Effector CD8-positive, alpha-beta T cell (primary cell): ENCODE data around the gene HNMT.
"Not testable (repeated sequence)": the region's sequence is repeated elsewhere in the genome, so short reads cannot be mapped to it uniquely, and the experiment has no call there.

ENCODE experiments used
- DNase-seq: peaks from one replicate; lab custom pipeline; 2025; lab: John Stamatoyannopoulos, UW

HNMT gene

DNA sequence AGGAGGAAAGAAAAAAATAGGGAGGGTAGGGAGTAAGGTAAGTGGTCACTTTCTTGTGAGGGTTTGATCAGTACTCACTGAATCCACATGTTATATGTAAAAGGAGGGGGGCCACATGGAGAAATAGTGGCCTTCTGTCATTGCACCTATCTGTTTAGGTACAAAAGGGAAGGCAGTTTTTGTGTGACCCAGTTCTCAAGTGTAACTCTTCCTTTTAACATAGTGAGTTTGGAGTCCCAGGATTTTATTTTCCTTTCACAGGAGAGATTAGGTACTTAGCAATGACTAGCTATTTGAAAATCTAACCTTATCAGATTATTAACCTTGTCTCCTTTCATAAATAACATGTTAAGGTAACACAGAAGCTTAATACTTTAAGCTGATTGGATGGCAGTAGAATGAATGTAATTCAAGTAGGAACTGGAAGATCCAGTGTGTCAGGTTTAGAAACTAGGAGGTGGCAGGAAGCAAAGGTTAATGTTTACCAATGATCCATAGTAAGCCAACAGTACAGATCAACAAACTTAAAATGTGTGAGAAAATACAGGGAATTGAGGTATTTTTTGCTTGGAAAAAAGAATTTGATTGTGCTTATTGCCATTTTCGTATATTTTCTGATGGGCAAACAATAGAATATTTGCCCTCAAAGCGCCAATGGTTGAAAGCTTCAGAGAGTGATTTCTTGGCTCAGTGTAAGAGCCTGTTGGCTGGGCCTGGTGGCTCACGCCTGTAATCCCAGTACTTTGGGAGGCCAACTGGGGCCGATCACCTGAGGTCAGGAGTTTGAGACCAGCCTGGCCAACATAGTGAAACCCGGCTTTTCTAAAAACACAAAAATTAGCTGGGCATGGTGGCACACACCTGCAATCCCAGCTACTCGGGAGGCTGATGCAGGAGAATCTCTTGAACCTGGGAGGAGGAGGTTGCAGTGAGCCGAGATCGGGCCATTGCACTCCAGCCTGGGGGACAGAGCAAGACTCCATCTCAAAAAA lies 11.3 kb downstream of the HNMT start:
- DNase-seq = no peak

GRCh38 chr2:137976274-137976673 lies 12.0 kb downstream of the HNMT start:
- DNase-seq = no peak

- DNase-seq = no peak
These were observed 13.5 kb downstream of the HNMT start for GRCh38 chr2:137977790-137978189.

- no peak for DNase-seq
These were observed 16.2 kb downstream of the HNMT start for GRCh38 chr2:137980459-137980858.

DNA sequence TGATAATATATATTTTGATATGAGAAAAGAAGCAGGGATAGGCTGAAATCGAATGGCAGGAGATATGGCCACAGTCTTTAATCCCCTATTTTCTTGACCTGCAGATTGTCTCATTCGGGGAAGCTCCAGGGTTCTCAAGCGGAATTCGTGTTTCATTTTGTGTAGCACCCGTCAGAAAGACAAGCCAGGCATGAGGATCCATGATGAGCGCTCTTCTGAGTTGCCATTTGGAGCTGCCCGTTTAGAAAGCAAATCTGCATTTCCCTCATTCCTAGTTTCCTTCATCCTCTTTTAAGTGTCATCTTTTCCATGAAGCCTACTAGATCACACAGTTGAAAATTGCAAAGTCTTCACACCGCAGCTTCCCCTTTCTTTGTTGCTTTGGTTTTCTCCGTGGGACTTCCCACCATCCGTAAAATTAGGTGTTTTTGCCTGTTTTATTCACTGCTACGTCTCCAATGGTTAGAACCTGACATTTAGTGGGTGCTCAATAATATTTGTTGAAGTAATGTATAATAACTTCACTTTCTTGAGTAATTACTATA lies 16.9 kb downstream of the HNMT start:
- no peak for DNase-seq

DNA sequence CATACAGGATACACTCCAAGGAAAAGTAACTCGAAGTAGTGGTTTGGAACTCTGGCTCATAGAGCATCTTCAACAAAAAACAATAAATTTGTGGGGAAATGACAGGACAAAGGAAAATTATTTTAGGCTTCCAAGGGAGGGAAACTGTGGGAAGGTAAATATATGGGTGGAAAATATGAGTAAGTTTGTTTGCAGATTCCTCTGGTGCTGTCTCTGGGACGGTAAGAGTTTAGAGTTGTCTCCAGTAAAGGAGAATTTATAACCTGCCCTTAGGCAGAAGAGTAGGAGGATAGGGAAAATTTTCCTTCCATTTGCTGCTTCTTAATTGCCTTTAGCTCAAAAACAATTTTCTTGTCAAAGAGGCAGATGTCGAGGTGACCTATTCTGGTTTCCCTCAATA lies 19.3 kb downstream of the HNMT start:
- no peak for DNase-seq

- no peak for DNase-seq
These were observed 22.0 kb downstream of the HNMT start for GRCh38 chr2:137986268-137986667.

DNA sequence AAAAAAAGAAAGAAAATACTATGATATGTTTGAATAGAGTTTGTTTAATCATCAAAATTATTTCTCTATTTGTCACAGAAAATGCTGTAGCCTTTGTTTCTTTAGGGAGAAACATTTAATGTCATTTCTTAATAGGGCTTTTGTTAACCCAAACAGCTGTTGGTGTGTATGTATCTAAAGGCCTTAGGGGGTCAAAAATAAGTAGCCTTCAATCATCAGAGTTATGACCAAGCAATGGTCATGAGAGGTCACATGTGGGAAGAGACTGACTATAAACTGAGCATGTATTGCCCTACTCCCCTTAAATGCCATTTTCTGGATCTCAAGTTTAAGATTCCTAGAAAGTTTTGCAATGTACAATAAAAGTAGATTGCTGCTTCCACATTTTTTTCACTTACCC lies 22.7 kb downstream of the HNMT start:
- no peak for DNase-seq

DNA sequence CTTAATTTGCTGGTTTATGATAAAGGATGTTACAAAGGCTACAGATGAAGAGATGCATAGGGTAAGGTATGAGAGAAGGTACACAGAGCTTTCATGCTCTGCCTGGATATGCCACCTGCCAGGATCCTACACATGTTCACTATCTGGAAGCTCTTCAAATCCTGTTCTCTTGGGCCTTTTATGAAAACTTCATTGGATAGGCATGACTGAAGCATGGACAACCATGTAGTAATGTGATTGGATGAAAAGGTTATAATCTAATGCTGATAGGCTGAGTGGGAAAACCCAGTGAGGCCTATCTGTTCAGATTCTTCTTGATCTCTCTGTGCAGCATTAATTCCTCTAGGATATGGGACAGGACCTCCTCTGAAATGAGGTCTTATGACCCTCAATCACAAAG lies 26.8 kb downstream of the HNMT start:
- DNase-seq = no peak

DNA sequence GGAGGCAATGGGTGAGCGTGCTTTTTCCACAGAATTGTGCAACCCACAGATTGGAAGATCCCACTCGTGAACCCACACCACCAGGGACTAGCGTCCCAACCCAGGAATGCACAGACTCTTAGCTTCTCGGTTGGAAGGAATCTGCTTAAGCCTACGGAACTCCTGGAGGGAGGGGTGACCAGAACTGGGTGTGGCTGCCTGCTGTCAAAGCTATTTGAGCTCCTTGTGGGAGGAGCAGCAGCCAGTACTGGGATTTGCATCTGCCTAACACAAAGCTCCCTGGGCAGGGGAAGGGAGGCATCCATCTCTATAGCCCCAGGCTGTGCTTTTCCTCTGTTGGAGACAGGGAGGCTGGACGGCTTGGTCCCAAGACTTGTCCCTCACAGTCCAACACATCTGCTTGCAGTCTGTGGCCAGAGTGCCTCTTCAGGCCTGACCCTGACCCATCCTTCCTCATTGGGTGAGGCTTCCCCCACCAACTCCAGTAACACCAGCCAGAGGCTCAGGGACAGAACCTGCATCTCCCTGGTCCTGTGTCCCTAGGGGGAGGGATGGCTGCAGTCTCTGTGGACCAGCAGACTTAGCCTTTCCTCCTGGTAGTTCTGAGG lies 27.9 kb downstream of the HNMT start:
- DNase-seq = no peak

DNA sequence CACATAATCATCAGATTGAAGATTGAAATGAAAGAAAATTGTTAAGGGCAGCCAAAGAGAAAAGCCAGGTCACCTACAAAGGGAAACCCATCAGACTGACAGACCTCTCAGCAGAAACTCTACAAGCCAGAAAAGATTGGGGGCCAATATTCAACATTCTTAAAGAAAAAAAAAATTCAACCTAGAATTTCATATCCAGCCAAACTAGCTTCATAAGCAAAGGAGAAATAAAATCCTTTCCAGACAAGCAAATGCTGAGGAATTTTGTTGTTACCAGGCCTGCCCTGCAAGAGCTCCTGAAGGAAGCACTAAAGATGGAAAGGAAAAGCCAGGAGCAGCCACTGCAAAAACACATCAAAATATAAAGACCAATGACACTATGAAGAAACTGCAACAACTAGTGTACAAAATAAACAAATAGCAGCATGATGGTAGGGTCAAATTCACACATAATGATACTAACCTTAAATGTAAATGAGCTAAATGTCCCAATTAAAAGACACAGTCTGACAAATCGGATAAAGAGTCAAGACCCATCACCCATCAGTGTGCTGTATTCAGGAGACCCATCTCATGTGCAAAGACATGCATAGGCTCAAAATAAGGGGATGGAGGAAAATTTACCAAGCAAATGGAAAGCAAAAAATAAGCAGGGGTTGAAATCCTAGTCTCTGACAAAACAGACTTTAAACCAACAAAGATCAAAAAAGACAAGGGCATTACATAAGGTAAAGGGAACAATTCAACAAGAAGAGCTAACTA lies 29.6 kb downstream of the HNMT start:
- DNase-seq = not testable (repeated sequence)

- not testable (repeated sequence) for DNase-seq
These were observed 31.1 kb downstream of the HNMT start for GRCh38 chr2:137995368-137995767.

DNA sequence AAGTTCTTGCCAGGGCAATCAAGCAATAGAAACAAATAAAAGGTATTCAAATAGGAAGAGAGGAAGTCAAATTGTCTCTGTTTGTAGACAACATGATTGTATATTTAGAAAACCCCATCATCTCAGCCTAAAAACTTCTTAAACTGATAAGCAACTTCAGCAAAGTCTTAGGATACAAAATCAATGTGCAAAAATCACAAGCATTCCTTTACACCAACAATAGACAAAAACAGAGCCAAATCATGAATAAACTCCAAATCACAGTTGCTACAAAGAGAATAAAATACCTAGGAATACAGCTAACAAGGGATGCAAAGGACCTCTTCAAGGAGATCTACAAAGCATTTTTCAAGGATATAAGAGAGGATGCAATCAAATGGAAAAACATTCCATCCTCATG lies 31.9 kb downstream of the HNMT start:
- not testable (repeated sequence) for DNase-seq

DNA sequence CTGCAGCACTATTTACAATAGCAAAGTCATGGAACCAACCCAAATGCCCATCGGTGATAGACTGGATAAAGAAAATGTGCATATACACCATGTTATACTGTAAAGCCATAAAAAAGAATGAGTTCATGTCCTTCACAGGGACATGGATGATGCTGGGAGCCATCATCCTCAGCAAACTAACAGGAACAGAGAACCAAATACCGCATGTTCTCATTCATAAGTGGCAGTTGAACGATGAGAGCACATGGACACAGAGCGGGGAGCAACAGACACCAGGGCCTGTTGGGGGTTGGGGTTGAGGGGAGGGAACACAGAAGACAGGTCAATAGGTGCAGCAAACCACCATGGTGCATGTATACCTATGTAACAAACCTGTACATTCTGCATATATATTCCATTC lies 33.5 kb downstream of the HNMT start:
- DNase-seq = no peak

DNA sequence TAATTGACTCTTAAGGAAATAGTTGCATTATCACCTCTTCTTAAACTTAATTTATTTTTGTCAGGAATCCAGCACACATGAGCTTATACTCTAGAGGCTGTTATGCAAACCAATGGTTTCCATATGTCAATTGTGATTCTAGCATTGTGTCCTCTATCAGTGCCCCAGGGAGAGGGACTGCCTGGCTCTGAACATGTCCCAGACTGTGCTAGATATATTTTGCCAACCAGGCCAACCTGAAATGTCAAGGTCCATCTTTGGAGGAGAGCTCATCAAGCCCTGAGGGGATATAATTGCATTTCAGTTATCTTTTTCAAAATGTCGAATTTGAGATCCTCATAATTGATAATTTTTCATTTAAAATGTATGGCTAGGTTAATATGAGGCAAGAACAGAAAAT lies 34.2 kb downstream of the HNMT start:
- DNase-seq = no peak

DNA sequence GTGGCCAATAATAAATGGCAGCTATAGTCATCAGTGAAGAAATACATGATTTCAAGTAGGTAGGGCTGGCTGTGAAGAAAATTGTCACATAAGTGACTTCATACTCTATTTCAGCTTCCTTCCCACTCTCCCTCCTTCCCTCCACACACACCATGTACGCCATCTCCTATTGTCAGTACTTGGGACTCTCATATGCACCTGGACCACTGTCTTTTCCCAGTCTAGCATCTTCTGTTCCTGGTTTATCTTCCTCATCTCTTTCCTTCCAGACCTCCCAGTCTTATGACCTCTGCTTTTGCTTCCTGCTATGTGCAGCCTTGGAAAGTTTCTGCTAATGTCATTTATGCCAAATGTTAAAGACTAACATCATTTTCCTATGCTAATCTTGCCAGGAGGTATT lies 35.0 kb downstream of the HNMT start:
- no peak for DNase-seq

GRCh38 chr2:138000009-138000408 lies 35.7 kb downstream of the HNMT start:
- DNase-seq = no peak

- no peak for DNase-seq
These were observed 36.5 kb downstream of the HNMT start for GRCh38 chr2:138000796-138001195.

GRCh38 chr2:138003411-138003810 lies 39.1 kb downstream of the HNMT start:
- DNase-seq = no peak

- no peak for DNase-seq
These were observed 43.2 kb downstream of the HNMT start for GRCh38 chr2:138007431-138007830.

DNA sequence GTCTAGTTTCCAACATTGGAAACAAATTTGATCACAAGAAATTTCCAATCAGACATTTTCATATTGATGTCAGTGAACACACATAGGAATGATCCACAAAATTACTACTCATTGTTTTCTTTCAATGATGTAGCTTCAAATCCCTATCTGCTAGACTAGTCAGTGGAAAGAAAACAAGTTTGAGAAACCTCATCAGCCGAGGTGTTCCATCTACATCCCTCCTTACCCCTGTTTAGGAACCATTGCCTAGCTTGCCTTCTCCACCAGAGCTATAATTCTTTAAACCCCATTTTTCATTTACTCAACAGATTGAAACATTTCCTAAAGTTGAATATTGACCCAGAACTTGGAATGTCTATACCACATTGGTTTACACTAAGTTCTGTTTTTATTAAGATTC lies 45.3 kb downstream of the HNMT start:
- no peak for DNase-seq

DNA sequence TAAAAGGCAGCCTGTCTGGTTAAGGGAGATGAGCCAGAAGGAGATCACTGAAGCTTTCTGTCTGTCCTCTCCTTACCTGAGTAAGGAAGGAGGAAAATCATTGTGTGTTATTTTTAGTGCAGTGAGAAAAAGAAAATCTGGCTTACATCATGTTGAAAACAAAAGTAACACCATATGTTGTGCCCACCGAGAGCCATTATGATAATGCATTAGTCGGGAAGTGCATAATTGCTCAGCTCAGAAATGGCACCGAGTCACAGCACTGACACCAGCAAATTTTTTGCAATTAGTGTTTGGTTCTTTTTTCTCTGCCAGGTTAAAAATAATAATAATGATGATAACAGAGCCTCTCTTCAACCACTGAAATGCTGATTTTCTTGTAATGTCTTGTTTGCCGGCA lies 46.6 kb downstream of the HNMT start:
- DNase-seq = no peak
